GM08714 (cell line): ENCODE results near the gene TEX28.
"Not testable (repeated sequence)": the region's sequence is repeated elsewhere in the genome, so short reads cannot be mapped to it uniquely, and the experiment has no call there.

Experiments used
- H3K4me3 ChIP-seq: fragments of 200-500 bp; sonication (Bioruptor generic); 2 replicates; pipeline ENCODE4 v1.5.1; 2014; ENCODE audit warnings: mild to moderate bottlenecking, low read length, inconsistent platforms
- ZNF274 ChIP-seq: IDR thresholded peaks from 2 replicates; pipeline ENCODE4 v1.6.1; 2012; ENCODE audit warnings: mild to moderate bottlenecking, low read depth, low read length

The TEX28 gene, protein sequence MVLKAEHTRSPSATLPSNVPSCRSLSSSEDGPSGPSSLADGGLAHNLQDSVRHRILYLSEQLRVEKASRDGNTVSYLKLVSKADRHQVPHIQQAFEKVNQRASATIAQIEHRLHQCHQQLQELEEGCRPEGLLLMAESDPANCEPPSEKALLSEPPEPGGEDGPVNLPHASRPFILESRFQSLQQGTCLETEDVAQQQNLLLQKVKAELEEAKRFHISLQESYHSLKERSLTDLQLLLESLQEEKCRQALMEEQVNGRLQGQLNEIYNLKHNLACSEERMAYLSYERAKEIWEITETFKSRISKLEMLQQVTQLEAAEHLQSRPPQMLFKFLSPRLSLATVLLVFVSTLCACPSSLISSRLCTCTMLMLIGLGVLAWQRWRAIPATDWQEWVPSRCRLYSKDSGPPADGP

GRCh38 chrX:154294791-154295574 is at the start of gene TEX28:
Gene TEX28, minus strand, starts transcription at chrX:154295124. Its CDS starts 3,007 bp downstream, at chrX:154292117.
- no peak for TF ChIP-seq ZNF274
- no peak within 1 kb of the TSS for H3K4me3 ChIP-seq

GRCh38 chrX:154343620-154344019 is 48.7 kb upstream of the TEX28 start:
- H3K4me3 ChIP-seq: not testable (repeated sequence)

- not testable (repeated sequence) for H3K4me3 ChIP-seq
These were observed 48.1 kb upstream of the TEX28 start for GRCh38 chrX:154343063-154343462.

GRCh38 chrX:154341399-154342298 is 46.7 kb upstream of the TEX28 start:
- H3K4me3 ChIP-seq: not testable (repeated sequence)

GRCh38 chrX:154334496-154334895 is 39.6 kb upstream of the TEX28 start:
- TF ChIP-seq ZNF274: no peak
- no peak overlapping the region for H3K4me3 ChIP-seq

DNA sequence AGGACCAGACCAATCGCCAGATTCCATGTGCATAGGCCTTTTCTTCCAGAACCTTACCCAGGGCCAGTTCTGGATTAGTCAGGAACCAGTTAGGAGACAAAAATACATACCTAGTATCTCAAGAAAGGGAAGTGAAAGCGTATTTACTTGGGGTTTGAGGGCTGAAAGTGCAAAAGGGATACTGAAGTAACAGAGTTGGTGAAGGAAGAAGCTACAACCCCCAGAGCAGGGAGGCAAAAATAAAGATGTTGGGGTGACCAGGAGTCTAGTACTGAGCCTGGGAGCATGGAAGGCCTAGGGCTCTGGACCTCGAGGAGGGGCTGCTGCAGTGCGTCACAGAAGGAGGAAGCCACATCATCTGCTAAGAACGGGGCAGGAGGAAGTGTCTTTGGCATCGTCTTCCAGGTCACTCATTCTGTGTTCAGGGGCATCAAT is 38.9 kb upstream of the TEX28 start:
- no peak for TF ChIP-seq ZNF274
- H3K4me3 ChIP-seq: no peak overlapping the region

DNA sequence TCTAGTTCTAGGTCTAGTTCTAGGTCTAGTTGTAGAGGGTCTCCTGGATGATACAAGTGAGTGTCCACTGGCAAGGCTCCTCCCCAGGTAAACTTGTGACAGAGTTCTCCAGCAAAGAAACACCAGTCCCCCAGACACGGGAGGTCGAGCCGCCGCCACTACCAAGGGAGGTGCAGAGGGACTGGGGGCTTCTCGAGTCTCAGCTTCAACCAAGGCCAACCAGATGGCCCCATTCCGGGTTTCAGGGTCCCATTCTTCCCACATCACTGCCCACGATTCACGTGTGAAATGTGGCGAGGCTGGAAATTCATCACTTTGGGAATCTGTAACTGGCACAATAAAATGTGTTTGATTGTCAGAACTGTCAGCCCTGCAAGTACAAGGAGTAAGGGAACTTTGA is 38.2 kb upstream of the TEX28 start:
- no peak for TF ChIP-seq ZNF274
- H3K4me3 ChIP-seq: no peak overlapping the region

DNA sequence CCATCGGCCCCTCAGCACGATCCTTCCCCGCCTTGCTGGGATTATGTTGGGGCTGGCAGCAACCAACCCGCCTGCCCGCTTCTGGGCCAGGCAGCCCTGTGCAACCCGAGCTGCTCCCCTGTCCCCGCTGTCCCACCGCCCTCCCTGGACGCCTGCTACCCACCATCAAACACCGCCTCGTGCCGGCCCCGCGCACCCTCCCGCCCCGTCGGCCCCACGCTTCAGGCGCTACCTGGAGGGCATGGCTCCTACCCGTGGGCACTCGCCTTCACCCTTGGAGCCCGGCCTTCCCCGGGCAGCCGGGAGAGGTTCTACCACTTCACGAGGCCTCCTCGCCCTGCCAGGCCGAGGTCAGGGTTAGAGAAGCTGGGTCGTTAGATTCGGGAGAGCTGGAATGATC is 37.6 kb upstream of the TEX28 start:
- H3K4me3 ChIP-seq: no peak overlapping the region
- TF ChIP-seq ZNF274: no peak

GRCh38 chrX:154329294-154329693 is 34.4 kb upstream of the TEX28 start:
- no peak for TF ChIP-seq ZNF274
- no peak overlapping the region for H3K4me3 ChIP-seq

- H3K4me3 ChIP-seq: no peak overlapping the region
- TF ChIP-seq ZNF274: no peak
These were observed 33.7 kb upstream of the TEX28 start for GRCh38 chrX:154328646-154329045.

- H3K4me3 ChIP-seq: no peak overlapping the region
- TF ChIP-seq ZNF274: no peak
These were observed 32.3 kb upstream of the TEX28 start for GRCh38 chrX:154327038-154327820.

GRCh38 chrX:154325541-154325940 is 30.6 kb upstream of the TEX28 start:
- TF ChIP-seq ZNF274: no peak
- H3K4me3 ChIP-seq: no peak overlapping the region

DNA sequence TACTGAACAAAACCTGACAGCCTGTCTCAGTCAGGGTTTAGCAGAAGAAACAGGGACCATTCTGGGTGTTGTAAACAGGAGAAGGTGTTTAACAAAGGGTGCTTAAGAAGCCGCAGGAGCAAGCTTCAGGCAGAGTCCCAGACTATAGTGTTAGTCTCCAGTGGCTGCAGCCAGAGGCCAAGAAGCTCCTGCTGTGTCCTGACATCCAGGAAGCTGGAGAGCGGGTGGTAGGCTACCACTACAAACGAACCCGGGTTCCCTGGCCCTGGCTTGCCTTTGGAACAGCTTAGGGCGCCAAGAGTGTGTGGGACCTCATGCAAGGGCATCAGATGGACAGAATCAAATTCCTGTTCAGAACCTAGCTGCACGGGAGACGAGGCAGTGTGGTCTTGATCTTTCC is 28.6 kb upstream of the TEX28 start:
- H3K4me3 ChIP-seq: no peak overlapping the region
- TF ChIP-seq ZNF274: no peak

GRCh38 chrX:154322890-154323289 is 28.0 kb upstream of the TEX28 start:
- H3K4me3 ChIP-seq: no peak overlapping the region
- TF ChIP-seq ZNF274: no peak
